ENCODE measurements around the gene CD200.

CD200 gene

GRCh38 chr3:112333381-112334317 lies 693 bp downstream of the CD200 start:
- DNase-seq (ENCODE audit: low read depth, low spot score): peak; percentile 55

- DNase-seq (ENCODE audit: low read depth, low spot score): no peak
Measured at GRCh38 chr3:112334691-112335433, 1.9 kb downstream of the CD200 start.

GRCh38 chr3:112335434-112335781 lies 2.5 kb downstream of the CD200 start:
- DNase-seq (ENCODE audit: low read depth, low spot score): no peak

GRCh38 chr3:112338021-112338726 lies 5.2 kb downstream of the CD200 start:
- no peak for DNase-seq (ENCODE audit: low read depth, low spot score)

GRCh38 chr3:112338727-112339056 lies 5.7 kb downstream of the CD200 start:
- DNase-seq (ENCODE audit: low read depth, low spot score): no peak

- no peak for DNase-seq (ENCODE audit: low read depth, low spot score)
Measured at GRCh38 chr3:112339134-112339533, 6.2 kb downstream of the CD200 start.

GRCh38 chr3:112339609-112340008 lies 6.7 kb downstream of the CD200 start:
- DNase-seq (ENCODE audit: low read depth, low spot score): no peak

GRCh38 chr3:112341386-112341785 lies 8.4 kb downstream of the CD200 start:
- no peak for DNase-seq (ENCODE audit: low read depth, low spot score)

- DNase-seq (ENCODE audit: low read depth, low spot score): no peak
Measured at GRCh38 chr3:112345681-112346080, 12.7 kb downstream of the CD200 start.

GRCh38 chr3:112346491-112347122 lies 13.7 kb downstream of the CD200 start:
- DNase-seq (ENCODE audit: low read depth, low spot score): no peak

- no peak for DNase-seq (ENCODE audit: low read depth, low spot score)
Measured at GRCh38 chr3:112348943-112349342, 16.0 kb downstream of the CD200 start.

- DNase-seq (ENCODE audit: low read depth, low spot score): no peak
Measured at GRCh38 chr3:112349557-112349956, 16.6 kb downstream of the CD200 start.

- DNase-seq (ENCODE audit: low read depth, low spot score): no peak
Measured at GRCh38 chr3:112350018-112350810, 17.3 kb downstream of the CD200 start.

- DNase-seq (ENCODE audit: low read depth, low spot score): no peak
Measured at GRCh38 chr3:112351036-112351435, 18.1 kb downstream of the CD200 start.

- DNase-seq (ENCODE audit: low read depth, low spot score): no peak
Measured at GRCh38 chr3:112351823-112352222, 18.9 kb downstream of the CD200 start.

GRCh38 chr3:112352720-112353119 lies 19.8 kb downstream of the CD200 start:
- DNase-seq (ENCODE audit: low read depth, low spot score): no peak

GRCh38 chr3:112353365-112353764 lies 20.4 kb downstream of the CD200 start:
- no peak for DNase-seq (ENCODE audit: low read depth, low spot score)

- DNase-seq (ENCODE audit: low read depth, low spot score): no peak
Measured at GRCh38 chr3:112354642-112355306, 21.8 kb downstream of the CD200 start.

- DNase-seq (ENCODE audit: low read depth, low spot score): no peak
Measured at GRCh38 chr3:112355307-112355687, 22.3 kb downstream of the CD200 start.

- DNase-seq (ENCODE audit: low read depth, low spot score): no peak
Measured at GRCh38 chr3:112357930-112358780, 25.2 kb downstream of the CD200 start.
